GM12878 (cell line): ENCODE results near the gene TTLL4. TPM values are rescaled to one million over a fixed set of nuclear protein-coding genes. Genes with fewer than 3 reads are reported as not detected.
A peak's percentile ranks its signal among the peaks of the same experiment; 100 is the strongest.

ENCODE experiments used
- ATAC-seq: fragments of 200-7000 bp; cut with Tn5 transposase; 3 replicates; pipeline ENCODE4 v1.9.1; 2020; ENCODE audit warnings: mild to moderate bottlenecking, moderate library complexity
- BruUV-seq: library from RNA; stranded (reverse); fragments of 400-500 nt; replicated peaks from 2 replicates; lab custom pipeline; 2021; lab: Mats Ljungman, UMichigan
- CTCF ChIA-PET: fragments of 300-600 bp; sonication (Branson Sonifier 250); formaldehyde crosslinking; extraction: SDS; loops from one replicate; lab custom pipeline; 2021; ENCODE audit warnings: inconsistent platforms; lab: Yijun Ruan, JAX
- POLR2A ChIA-PET: fragments of 350-600 bp; formaldehyde crosslinking; extraction: SDS; loops from one replicate; lab custom pipeline; 2021; ENCODE audit warnings: inconsistent platforms; lab: Charles Lee
- RAD21 ChIA-PET: fragments of 300-600 bp; sonication (Branson Sonifier 250); formaldehyde crosslinking; loops from one replicate; lab custom pipeline; 2023; ENCODE audit warnings: antibody characterized with exemption; ENCODE audit not compliant: unreplicated experiment; lab: Charles Lee
- SMC1A ChIA-PET: fragments of 300-600 bp; sonication (Branson Sonifier 250); formaldehyde crosslinking; loops from one replicate; lab custom pipeline; 2023; ENCODE audit not compliant: unreplicated experiment, uncharacterized antibody; lab: Charles Lee
- DNase-seq: peaks from one replicate; pipeline ENCODE4 v3.0.0-alpha.2; 2011; ENCODE audit warnings: low read depth, low spot score
- FAIRE-seq: peaks from 3 replicates; lab custom pipeline; 2011; peaks lifted over from hg19 to GRCh38; lab: Jason Lieb, UNC
- H2AFZ ChIP-seq: 2 replicates; pipeline ENCODE4 v1.6.0; 2011; ENCODE audit warnings: low read depth, low read length, control low read depth; ENCODE audit not compliant: control insufficient read depth
- H3K27ac ChIP-seq: 2 replicates; pipeline ENCODE4 v1.5.1; 2011; ENCODE audit warnings: control low read depth; ENCODE audit not compliant: control insufficient read depth, insufficient read depth
- H3K27me3 ChIP-seq, 2 experiments: replicated peaks in 1 of 2; 2 replicates each; pipeline versions ENCODE4 v1.6.0 to v1.6.1; 2011; ENCODE audit warnings: low read length in 1 of 2; ENCODE audit not compliant: control insufficient read depth in 2 of 2, insufficient read depth in 2 of 2
- H3K36me3 ChIP-seq, 2 experiments: 2 replicates each; pipeline ENCODE4 v1.5.1; 2011; ENCODE audit warnings: low read length in 1 of 2; ENCODE audit not compliant: control insufficient read depth in 2 of 2, insufficient read depth in 2 of 2
- H3K4me1 ChIP-seq: 2 replicates; pipeline ENCODE4 v1.6.1; 2011; ENCODE audit warnings: mild to moderate bottlenecking, low read length, moderate library complexity, mixed read lengths; ENCODE audit not compliant: control insufficient read depth, insufficient read depth
- H3K4me2 ChIP-seq: 2 replicates; pipeline ENCODE4 v1.6.0; 2011; ENCODE audit warnings: control low read depth; ENCODE audit not compliant: control insufficient read depth, insufficient read depth
- H3K4me3 ChIP-seq: fragments of 200-600 bp; sonication (generic); 2 replicates; pipeline ENCODE4 v1.5.1; 2016
- H3K79me2 ChIP-seq: 2 replicates; pipeline ENCODE4 v1.6.0; 2011; ENCODE audit warnings: low read length; ENCODE audit not compliant: control insufficient read depth, insufficient read depth
- H3K9ac ChIP-seq: 2 replicates; pipeline ENCODE4 v1.8.0; 2011; ENCODE audit warnings: low read length, control low read depth, mixed read lengths; ENCODE audit not compliant: control insufficient read depth, insufficient read depth
- H3K9me3 ChIP-seq: replicated peaks from 3 replicates; pipeline ENCODE4 v1.5.1; 2011; ENCODE audit warnings: mild to moderate bottlenecking, low read length; ENCODE audit not compliant: control insufficient read depth, insufficient read depth
- H4K20me1 ChIP-seq: 2 replicates; pipeline ENCODE4 v1.6.0; 2011; ENCODE audit not compliant: control insufficient read depth, insufficient read depth
- EZH2 ChIP-seq: IDR thresholded peaks from 2 replicates; pipeline ENCODE4 v1.6.1; 2012; ENCODE audit warnings: low read depth, mild to moderate bottlenecking, control low read depth, inconsistent platforms, low read length, borderline replicate concordance; ENCODE audit not compliant: control insufficient read depth
- MYB ChIP-seq: fragments of 150-350 bp; IDR thresholded peaks from 2 replicates; pipeline ENCODE4 v1.6.1; 2014; ENCODE audit warnings: mild to moderate bottlenecking, low read depth, low read length, borderline replicate concordance
- NRF1 ChIP-seq: conservative IDR thresholded peaks from 2 replicates; pipeline ENCODE4 v1.6.1; 2011; ENCODE audit warnings: mild to moderate bottlenecking, low read depth, low read length, improper control_type of control experiment
- RFX5 ChIP-seq: IDR thresholded peaks from 2 replicates; pipeline ENCODE4 v1.6.1; 2011; ENCODE audit warnings: low read depth, low read length, improper control_type of control experiment
- SREBF1 ChIP-seq: IDR thresholded peaks from 2 replicates; pipeline ENCODE4 v1.6.1; 2012; ENCODE audit warnings: mild to moderate bottlenecking, low read length
- WGBS: methylation state at CpG from one replicate; pipeline ENCODE4 v1.1.6; 2016; ENCODE audit warnings: low lambda C conversion rate; ENCODE audit not compliant: insufficient replicate concordance, insufficient coverage; ENCODE audit errors: missing lambda C conversion rate; 5-methylcytosine and 5-hydroxymethylcytosine counted together
- in situ Hi-C: fragments of 300-500 bp; cut with MboI; formaldehyde crosslinking; loops from 9 replicates; pipeline ENCODE4 v1.14.3; 2018; ENCODE audit warnings: mixed read lengths
- intact Hi-C: fragments of 100-400 bp; cut with micrococcal nuclease; formaldehyde crosslinking; loops from one replicate; pipeline ENCODE4 v1.14.2; 2022; ENCODE audit not compliant: unreplicated experiment
- polyA plus RNA-seq, 11 experiments: library from polyadenylated mRNA; depleted of rRNA in 4 of 11; unstranded in 6 of 11; stranded (reverse) in 5 of 11; fragments of >200 nt; fragmentation: Nextera tagmentation in 4 of 11; fragmentation: Illumina TruSeq in 1 of 11; extraction: Ambion mirVana in 4 of 11; extraction: Trizol in 1 of 11; gene quantifications; 1 replicate in 1 of 11; 2 replicates in 10 of 11; pipeline versions ENCODE4 v1.2.1 to v1.2.3, GENCODE V29; 2011 to 2016; ENCODE audit warnings: inconsistent platforms in 2 of 11, missing spikeins in 2 of 11, low read depth in 1 of 11
- total RNA-seq, 4 experiments: library from RNA; depleted of rRNA in 3 of 4; stranded (reverse); fragments of >200 nt in 3 of 4; fragmentation: Illumina TruSeq in 1 of 4; extraction: Trizol in 1 of 4; gene quantifications; 2 replicates each; pipeline versions ENCODE4 v1.2.1 to v1.2.3, GENCODE V29; 2013 to 2021
- TF ChIP-seq, protein P1 (sequence below): IDR thresholded peaks from 2 replicates; pipeline ENCODE4 v1.6.1; 2011; ENCODE audit warnings: mild to moderate bottlenecking, low read depth, low read length, moderate library complexity; ENCODE audit not compliant: insufficient replicate concordance

TTLL4 gene
- total and polyA plus RNA-seq, 10 of the 15 experiments (the other 5 are each of a cell fraction or from before 2014, with no cell fraction given) = 16.6 to 63.1 (median 32.9) TPM

DNA sequence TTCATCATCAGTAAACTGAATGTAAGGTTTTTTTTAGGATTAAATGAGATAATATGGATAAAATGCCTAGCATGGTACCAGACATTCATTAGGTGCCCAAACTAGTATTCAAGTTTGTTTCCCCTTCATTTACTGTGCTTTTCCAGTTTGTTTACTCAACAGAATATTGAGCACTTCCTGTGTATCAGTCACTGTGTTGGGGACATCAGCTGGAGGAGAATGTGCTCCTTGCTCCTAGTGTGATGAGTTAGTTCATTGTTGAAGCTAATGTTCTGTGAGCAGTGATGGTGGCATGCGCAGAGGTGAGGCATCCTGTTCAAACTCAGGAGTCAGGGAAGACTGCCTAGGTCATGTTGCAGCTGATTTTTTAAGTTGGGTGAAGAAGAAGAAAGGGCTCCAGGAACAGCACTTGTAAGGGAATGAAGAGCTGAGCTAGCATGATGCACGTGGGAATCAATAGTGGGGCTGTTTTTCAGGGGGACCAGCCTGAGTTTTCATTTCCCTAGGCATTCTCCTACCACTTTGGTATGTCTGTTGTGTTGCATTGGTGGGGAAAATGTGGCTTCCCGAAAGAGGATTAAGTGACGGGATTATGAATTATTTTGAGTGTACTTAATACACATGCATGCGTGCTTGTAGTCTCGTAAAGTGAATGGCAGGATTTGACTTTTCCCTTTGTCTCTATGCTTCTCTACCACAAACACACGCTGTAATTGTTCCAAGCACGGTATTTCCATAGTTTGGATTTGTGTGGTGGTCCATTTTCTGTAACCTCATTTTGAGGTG lies 23.7 kb downstream of the TTLL4 start:
- intact Hi-C loops (no loop called here), in situ Hi-C loops (no loop called here)
- 89% methylated on average over 8 of the region's 8 CpGs for WGBS
- ATAC-seq (0 out of 3 replicates have a peak, but pooled peaks have one; percentile 23), FAIRE-seq (no peak), DNase-seq (no peak)
- RAD21 ChIA-PET = no interaction called here
- no peak overlapping the region for H3K9ac ChIP-seq
- CTCF ChIA-PET = interaction anchor here (2.1 kb wide), 1 partner anchor 12 kb away, joined by 6 read pairs; no protein-coding TSS in a partner anchor
- no peak overlapping the region for H2AFZ ChIP-seq
- H4K20me1 ChIP-seq = no peaks in the 10 kb centered on the region
- H3K27ac ChIP-seq = peak overlapping the region; percentile 72
- no peak overlapping the region for H3K4me3 ChIP-seq
- peaks cover 12% of the 10 kb centered on the region for H3K4me1 ChIP-seq
- H3K4me2 ChIP-seq = no peak overlapping the region
- H3K79me2 ChIP-seq = peaks cover 12% of the 10 kb centered on the region
- no peaks in the 10 kb centered on the region for H3K27me3 ChIP-seq
- POLR2A ChIA-PET = interaction anchor here (1.0 to 3.4 kb wide), 2 partner anchors 11 to 12 kb away, joined by 3 to 10 read pairs; no protein-coding TSS in a partner anchor
- no TSS peak for BruUV-seq
- H3K36me3 ChIP-seq = peaks cover 5 to 12% of the 10 kb centered on the region in 2 experiments; a peak in 3 of 4 replicates
- SMC1A ChIA-PET = interaction anchor here (1.1 to 1.3 kb wide), 2 partner anchors 12 to 21 kb away, joined by 3 to 6 read pairs; no protein-coding TSS in a partner anchor
- no peak for TF ChIP-seq RFX5
- TF ChIP-seq, protein P1, sequence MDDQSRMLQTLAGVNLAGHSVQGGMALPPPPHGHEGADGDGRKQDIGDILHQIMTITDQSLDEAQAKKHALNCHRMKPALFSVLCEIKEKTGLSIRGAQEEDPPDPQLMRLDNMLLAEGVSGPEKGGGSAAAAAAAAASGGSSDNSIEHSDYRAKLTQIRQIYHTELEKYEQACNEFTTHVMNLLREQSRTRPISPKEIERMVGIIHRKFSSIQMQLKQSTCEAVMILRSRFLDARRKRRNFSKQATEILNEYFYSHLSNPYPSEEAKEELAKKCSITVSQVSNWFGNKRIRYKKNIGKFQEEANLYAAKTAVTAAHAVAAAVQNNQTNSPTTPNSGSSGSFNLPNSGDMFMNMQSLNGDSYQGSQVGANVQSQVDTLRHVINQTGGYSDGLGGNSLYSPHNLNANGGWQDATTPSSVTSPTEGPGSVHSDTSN = no peak
- H3K9me3 ChIP-seq = no peaks in the 10 kb centered on the region; the same call in 2 of the 3 replicates

DNA sequence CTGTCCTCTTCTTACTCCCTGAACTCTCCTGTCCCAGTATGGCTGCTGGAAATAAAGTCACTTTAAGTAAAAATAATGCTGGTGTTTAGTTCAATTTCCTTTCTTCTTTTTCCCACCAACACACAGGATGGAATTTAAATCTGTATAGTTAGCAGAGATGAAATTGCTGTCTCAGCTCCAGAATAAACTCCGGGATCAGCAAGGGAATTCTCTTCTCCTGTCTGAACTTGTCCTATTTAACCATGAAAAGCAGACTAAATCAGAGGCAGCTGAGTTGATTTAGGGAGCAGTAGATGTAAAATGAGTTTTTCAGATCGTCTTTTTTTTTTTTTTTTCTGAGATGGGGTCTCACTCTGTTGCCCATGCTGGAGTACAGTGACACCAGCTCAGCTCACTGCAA lies 25.9 kb downstream of the TTLL4 start:
- no peaks in the 10 kb centered on the region for H4K20me1 ChIP-seq
- H3K4me2 ChIP-seq = no peak overlapping the region
- H3K36me3 ChIP-seq = peaks cover 8 to 12% of the 10 kb centered on the region in 2 experiments; a peak in 3 of 4 replicates
- ChIA-PET POLR2A (no interaction called here), SMC1A (no interaction called here)
- H3K27me3 ChIP-seq = no peaks in the 10 kb centered on the region
- WGBS = 94% methylated on average over 2 of the region's 2 CpGs
- no TSS peak for BruUV-seq
- DNase-seq (no peak), ATAC-seq (no peak), FAIRE-seq (no peak)
- H3K4me3 ChIP-seq = no peak overlapping the region
- no peak overlapping the region for H3K9ac ChIP-seq
- peaks cover 12% of the 10 kb centered on the region for H3K79me2 ChIP-seq
- no peak for TF ChIP-seq EZH2
- TF ChIP-seq SREBF1 = no peak
- no peak for TF ChIP-seq NRF1
- TF ChIP-seq MYB = no peak
- TF ChIP-seq, all 136 proteins: peak for 0
- in situ Hi-C loops = no loop called here
- ChIA-PET CTCF (interaction anchor here (0.7 to 0.9 kb wide), 2 partner anchors 9 to 13 kb away, joined by 3 read pairs; no protein-coding TSS in a partner anchor), RAD21 (no interaction called here)
- Histone ChIP-seq H3K4me1 (peaks cover 12% of the 10 kb centered on the region), H2AFZ (no peak overlapping the region), H3K27ac (no peak overlapping the region), H3K9me3 (no peaks in the 10 kb centered on the region; the same call in 2 of the 3 replicates)
- intact Hi-C loops = no loop called here
